ENCODE results near the gene SPAST. TPM values are rescaled to one million over a fixed set of nuclear protein-coding genes. Genes with fewer than 3 reads are reported as not detected.

Gene SPAST
- total RNA-seq, 1 donor from 2014 or later, result 43.6 TPM

DNA sequence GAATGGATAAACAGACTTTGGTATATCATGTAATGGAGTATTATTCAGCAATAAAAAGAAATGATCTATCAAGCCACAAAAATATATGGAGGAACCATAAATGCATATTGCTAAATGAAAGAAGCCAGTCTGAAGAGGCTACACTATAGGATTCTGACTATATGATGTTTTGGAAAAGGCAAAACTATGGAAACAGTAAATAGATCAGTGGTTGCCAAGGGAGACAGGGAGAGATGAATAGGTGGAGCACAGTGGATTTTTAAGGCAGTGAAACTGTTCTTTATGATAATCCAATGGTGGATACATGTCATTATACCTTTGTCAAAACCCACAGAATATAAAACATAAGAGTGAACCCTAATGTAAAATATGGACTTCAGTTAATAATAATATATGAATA lies 61.3 kb downstream of the SPAST start:
- DNase-seq (ENCODE audit: low spot score), result no peak
- H3K36me3 Mint-ChIP-seq, result peaks cover 13% of the 10 kb centered on the region

DNA sequence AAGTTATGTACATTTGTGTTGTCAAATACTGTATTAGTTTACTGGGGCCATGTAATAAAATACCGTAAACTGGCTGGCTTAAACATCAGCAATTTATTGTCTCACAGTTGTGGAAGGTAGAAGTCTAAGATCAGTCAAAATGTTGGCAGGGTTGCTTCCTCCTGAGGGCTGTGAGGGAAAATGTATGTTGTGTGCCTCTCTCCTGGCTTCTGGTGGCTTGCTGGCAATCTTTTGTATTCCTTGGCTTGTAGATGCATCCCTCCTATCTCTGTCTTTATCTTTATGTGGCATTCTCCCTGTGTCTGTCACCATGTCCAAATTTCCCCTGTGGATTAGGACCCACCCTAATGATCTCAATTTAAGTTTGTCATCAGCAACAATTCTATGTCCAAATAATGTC lies 65.3 kb downstream of the SPAST start:
- no peaks in the 10 kb centered on the region for H3K79me2 ChIP-seq (ENCODE audit: low read depth)
- H3K4me3 ChIP-seq, result no peak overlapping the region
- Mint-ChIP-seq H3K27ac (no peak overlapping the region), H3K9me3 (no peaks in the 10 kb centered on the region), H3K36me3 (peaks cover 12% of the 10 kb centered on the region), H3K4me3 (no peak overlapping the region), H3K27me3 (ENCODE audit: insufficient read depth, low read depth) (no peaks in the 10 kb centered on the region), H3K4me1 (no peaks in the 10 kb centered on the region)
- TF ChIP-seq, protein P1, sequence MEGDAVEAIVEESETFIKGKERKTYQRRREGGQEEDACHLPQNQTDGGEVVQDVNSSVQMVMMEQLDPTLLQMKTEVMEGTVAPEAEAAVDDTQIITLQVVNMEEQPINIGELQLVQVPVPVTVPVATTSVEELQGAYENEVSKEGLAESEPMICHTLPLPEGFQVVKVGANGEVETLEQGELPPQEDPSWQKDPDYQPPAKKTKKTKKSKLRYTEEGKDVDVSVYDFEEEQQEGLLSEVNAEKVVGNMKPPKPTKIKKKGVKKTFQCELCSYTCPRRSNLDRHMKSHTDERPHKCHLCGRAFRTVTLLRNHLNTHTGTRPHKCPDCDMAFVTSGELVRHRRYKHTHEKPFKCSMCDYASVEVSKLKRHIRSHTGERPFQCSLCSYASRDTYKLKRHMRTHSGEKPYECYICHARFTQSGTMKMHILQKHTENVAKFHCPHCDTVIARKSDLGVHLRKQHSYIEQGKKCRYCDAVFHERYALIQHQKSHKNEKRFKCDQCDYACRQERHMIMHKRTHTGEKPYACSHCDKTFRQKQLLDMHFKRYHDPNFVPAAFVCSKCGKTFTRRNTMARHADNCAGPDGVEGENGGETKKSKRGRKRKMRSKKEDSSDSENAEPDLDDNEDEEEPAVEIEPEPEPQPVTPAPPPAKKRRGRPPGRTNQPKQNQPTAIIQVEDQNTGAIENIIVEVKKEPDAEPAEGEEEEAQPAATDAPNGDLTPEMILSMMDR (IDR thresholded peaks at IDR 0.05), result no peak
- TF ChIP-seq EZH2 (IDR thresholded peaks at IDR 0.05) (no peak), EZH2phosphoT487 (IDR thresholded peaks at IDR 0.05) (no peak)
- H3K27ac ChIP-seq, result no peak overlapping the region
- H2AFZ ChIP-seq (replicated peaks), result no peak overlapping the region
- no peaks in the 10 kb centered on the region for H3F3A ChIP-seq (ENCODE audit: low read depth)
- H3K4me2 ChIP-seq, result no peak overlapping the region
- H4K20me1 ChIP-seq (ENCODE audit: low read depth), result no peaks in the 10 kb centered on the region
- H3K27me3 ChIP-seq, result no peaks in the 10 kb centered on the region
- H3K9me3 ChIP-seq (ENCODE audit: low read depth), result no peaks in the 10 kb centered on the region
- DNase-seq (ENCODE audit: low spot score), result no peak
- H3K9ac ChIP-seq, result no peak overlapping the region
- no peaks in the 10 kb centered on the region for H3K4me1 ChIP-seq
- H3K36me3 ChIP-seq, result peaks cover 4% of the 10 kb centered on the region

More for the DNA sequence above, 61.3 kb downstream of the SPAST start:
- H3K4me1 Mint-ChIP-seq, result no peaks in the 10 kb centered on the region
- Histone ChIP-seq H3K27me3 (no peaks in the 10 kb centered on the region), H3F3A (ENCODE audit: low read depth) (no peaks in the 10 kb centered on the region), H3K79me2 (ENCODE audit: low read depth) (no peaks in the 10 kb centered on the region), H3K27ac (no peak overlapping the region), H2AFZ (replicated peaks) (no peak overlapping the region), H3K4me3 (no peak overlapping the region), H3K36me3 (peaks cover 4% of the 10 kb centered on the region), H3K4me1 (no peaks in the 10 kb centered on the region), H3K4me2 (no peak overlapping the region), H3K9me3 (ENCODE audit: low read depth) (no peaks in the 10 kb centered on the region), H3K9ac (no peak overlapping the region), H4K20me1 (ENCODE audit: low read depth) (no peaks in the 10 kb centered on the region)
- no peaks in the 10 kb centered on the region for H3K9me3 Mint-ChIP-seq
- TF ChIP-seq, protein P1 (IDR thresholded peaks at IDR 0.05), result no peak
- TF ChIP-seq EZH2 (IDR thresholded peaks at IDR 0.05), result no peak
- no peak for TF ChIP-seq EZH2phosphoT487 (IDR thresholded peaks at IDR 0.05)
- H3K4me3 Mint-ChIP-seq, result no peak overlapping the region
- no peaks in the 10 kb centered on the region for H3K27me3 Mint-ChIP-seq (ENCODE audit: insufficient read depth, low read depth)
- H3K27ac Mint-ChIP-seq, result no peak overlapping the region

DNA sequence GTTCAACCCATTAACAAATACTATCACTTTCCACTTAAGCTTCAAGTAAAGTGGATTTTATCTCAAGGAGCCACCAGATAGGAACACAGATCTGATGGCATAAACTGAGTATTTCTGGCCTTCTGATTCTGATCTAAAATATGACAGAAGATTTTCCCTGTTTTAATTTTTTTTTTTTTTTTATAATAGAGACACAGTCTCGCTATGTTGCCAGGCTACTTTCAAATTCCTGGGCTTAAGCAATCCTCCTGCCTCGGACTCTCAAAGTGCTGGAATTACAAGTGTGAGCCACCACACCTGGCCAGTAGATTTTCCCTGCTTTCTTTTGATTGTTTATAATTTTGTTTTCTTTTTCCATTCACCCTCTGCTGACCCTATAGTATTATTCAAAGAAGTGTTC lies 65.7 kb downstream of the SPAST start:
- H3K36me3 Mint-ChIP-seq, result peaks cover 10% of the 10 kb centered on the region
- H3K4me3 Mint-ChIP-seq, result no peak overlapping the region
- H3K4me1 Mint-ChIP-seq, result no peaks in the 10 kb centered on the region
- Histone ChIP-seq H4K20me1 (ENCODE audit: low read depth) (no peaks in the 10 kb centered on the region), H3K9me3 (ENCODE audit: low read depth) (no peaks in the 10 kb centered on the region), H3F3A (ENCODE audit: low read depth) (no peaks in the 10 kb centered on the region), H3K27me3 (no peaks in the 10 kb centered on the region), H3K27ac (no peak overlapping the region), H2AFZ (replicated peaks) (no peak overlapping the region), H3K4me3 (no peak overlapping the region), H3K4me2 (no peak overlapping the region), H3K9ac (no peak overlapping the region), H3K4me1 (no peaks in the 10 kb centered on the region), H3K36me3 (peaks cover 4% of the 10 kb centered on the region), H3K79me2 (ENCODE audit: low read depth) (no peaks in the 10 kb centered on the region)
- TF ChIP-seq EZH2 (IDR thresholded peaks at IDR 0.05) (no peak), EZH2phosphoT487 (IDR thresholded peaks at IDR 0.05) (no peak)
- TF ChIP-seq, protein P1 (IDR thresholded peaks at IDR 0.05), result no peak
- no peaks in the 10 kb centered on the region for H3K27me3 Mint-ChIP-seq (ENCODE audit: insufficient read depth, low read depth)
- no peaks in the 10 kb centered on the region for H3K9me3 Mint-ChIP-seq
- no peak for DNase-seq (ENCODE audit: low spot score)
- H3K27ac Mint-ChIP-seq, result no peak overlapping the region

All from neural progenitor cell (in vitro differentiated cells).